HG03565 (cell line): ENCODE results near the gene TPRN.

ENCODE experiments used
- ATAC-seq: cut with Tn5 transposase; IDR thresholded peaks from one replicate; pipeline ENCODE4 v1.9.1; 2021; ENCODE audit warnings: mild to moderate bottlenecking, moderate library complexity; ENCODE audit not compliant: unreplicated experiment

The TPRN gene

DNA sequence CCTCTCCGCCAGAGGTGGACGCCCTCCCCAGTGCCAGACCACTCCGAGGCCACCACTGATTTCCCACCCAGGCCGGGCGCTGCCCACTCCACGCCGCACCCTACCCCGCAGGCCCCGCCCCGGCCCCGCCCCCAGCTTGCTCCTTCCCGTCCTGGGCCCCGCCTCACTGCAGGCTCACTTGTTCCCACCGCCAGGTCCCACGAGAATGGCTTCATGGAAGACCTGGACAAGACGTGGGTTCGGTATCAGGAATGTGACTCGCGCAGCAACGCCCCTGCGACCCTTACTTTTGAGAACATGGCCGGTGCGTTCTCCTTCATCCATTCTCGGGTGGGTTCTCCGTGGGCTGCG, 37.2 kb downstream of the TPRN start:
- ATAC-seq, result no peak

DNA sequence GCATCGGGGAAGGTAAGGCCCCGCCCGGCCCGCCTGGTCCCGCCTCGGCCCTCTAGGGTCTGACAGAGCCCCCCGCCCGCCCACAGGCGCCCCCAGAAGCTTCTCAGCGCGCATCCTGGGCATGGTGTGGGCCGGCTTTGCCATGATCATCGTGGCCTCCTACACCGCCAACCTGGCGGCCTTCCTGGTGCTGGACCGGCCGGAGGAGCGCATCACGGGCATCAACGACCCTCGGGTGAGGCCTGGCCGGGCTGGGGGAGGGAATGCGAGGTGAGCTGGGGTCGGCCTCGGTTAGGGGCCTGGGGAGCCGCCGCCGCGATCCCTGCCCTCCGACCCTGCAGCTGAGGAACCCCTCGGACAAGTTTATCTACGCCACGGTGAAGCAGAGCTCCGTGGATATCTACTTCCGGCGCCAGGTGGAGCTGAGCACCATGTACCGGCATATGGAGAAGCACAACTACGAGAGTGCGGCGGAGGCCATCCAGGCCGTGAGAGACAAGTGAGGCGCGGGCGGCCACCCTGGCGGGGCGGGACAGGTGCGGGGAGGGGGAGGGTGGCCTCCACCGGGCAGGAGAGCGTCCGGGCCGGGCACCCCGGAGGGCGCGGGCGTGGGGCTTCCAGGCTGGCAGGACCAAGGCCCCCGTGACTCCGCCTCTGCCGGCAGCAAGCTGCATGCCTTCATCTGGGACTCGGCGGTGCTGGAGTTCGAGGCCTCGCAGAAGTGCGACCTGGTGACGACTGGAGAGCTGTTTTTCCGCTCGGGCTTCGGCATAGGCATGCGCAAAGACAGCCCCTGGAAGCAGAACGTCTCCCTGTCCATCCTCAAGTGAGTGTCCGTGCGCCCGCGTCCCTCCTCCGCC, 37.8 kb downstream of the TPRN start:
- ATAC-seq, result no peak

GRCh38 chr9:137161558-137162486, 38.7 kb downstream of the TPRN start:
- ATAC-seq, result no peak

GRCh38 chr9:137160716-137161557, 39.6 kb downstream of the TPRN start:
- ATAC-seq, result no peak

GRCh38 chr9:137160054-137160425, 40.5 kb downstream of the TPRN start:
- no peak for ATAC-seq

DNA sequence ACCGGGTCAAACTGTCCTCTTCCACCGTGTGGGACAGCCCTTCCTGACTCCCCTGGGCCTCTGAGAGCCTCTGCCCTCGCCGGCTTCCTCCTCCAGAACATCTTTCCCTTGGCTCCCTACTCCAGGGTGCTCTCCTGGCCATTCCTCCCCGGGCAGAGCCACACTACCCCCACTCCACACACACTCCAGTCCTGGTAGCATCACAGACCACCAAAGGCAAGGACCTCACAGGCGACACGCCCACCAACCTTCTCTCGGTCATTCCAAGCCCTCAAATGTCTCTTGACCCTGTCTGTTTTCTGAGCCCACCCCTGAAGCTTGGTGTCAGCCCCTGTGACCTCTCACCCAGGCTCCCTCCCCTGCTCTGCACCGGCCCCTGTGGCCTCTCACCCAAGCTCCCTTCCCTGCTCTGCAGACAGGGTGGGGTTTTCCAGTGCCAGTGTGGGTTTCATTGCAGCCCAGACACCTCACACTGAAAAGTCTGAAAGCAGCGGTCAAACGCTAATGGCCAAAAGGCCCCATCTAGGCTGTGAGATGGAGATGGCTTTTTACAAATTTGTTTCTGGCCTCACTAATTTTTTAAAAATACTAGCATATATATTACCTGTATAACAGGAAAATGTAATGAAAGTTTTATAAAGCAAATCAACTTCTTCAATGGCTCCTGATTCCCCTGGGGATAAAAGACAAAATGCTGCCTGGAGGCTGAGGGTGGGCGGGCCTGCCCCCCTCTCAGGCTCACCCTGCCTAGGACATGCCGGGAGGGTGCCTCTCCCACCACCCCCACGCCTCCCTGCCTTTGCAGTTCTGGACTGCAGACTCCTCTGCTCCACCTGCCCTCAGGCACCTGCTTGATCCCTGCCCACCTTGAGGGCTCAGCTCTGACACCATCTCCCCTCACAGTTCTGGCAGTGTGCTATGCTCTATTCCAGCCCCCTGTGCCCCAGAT, 41.2 kb downstream of the TPRN start:
- ATAC-seq, result no peak

- ATAC-seq, result no peak
These were observed 41.9 kb downstream of the TPRN start for GRCh38 chr9:137158625-137159024.

DNA sequence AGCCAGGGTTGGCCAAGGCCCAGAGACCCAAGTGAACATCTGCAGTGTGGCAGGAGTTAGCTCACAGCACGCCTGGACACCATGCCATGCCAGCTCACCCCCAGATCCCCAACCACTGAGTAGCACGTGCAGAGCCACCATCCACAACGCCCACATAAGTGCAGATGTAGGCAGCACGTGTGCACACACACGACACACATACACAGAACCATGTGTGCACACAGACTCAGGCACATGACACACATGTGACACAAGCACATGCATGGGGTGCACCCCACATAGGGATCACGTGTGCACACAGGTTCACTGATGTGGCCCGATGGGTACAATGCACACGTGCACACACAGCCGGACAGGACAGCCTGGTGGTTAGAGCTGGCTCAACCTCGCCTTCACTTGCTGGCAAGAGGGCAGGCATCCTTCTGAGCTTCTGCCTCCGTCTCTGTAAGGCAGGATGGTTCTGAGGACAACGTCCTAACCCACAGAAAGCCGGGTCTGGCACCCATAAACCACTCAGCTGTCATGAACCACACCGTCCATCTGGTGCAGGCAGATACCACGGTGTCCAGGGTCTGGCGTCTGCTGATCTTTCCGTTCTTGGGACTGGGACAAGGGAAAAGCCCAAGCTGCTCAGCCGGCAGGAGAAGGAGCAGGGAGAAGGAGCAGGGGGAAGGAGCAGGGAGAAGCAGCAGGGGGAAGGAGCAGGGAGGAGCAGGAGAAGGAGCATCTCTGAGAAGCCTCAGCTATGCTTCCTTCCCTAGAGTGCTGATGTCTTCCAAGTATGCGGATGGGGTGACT, 42.7 kb downstream of the TPRN start:
- no peak for ATAC-seq

- ATAC-seq, result no peak
These were observed 43.8 kb downstream of the TPRN start for GRCh38 chr9:137156567-137157375.

GRCh38 chr9:137152844-137153405, 47.6 kb downstream of the TPRN start:
- ATAC-seq, result no peak

DNA sequence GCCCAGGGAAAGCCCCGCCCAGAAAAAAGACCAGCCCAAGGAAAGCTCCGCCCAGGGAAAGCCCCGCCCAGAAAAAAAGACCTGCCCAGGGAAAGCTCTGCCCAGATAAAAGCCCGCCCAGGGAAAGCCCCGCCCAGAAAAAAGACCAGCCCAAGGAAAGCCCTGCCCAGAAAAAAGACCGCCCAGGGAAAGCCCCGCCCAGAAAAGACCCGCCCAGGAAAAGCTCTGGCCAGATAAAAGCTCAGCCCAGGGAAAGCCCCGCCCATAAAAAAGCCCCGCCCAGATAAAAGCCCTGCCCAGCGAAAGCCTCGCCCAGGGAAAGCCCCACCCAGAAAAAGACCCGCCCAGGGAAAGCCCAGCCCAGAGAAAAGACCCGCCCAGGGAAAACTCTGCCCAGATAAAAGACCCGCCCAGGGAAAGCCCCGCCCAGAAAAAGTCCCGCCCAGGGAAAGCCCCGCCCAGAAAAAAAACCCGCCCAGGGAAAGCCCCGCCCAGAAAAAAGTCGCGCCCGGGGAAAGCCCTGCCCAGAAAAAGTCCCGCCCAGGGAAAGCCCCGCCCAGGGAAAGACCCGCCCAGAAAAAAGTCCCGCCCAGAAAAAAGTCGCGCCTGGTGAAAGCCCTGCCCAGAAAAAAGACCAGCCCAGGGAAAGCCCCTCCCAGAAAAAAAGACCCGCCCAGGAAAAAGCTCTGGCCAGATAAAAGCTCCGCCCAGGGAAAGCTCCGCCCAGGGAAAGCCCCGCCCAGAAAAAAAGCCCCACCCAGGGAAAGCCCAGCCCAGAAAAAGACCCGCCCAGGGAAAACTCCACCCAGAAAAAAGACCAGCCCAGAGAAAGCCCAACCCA, 49.7 kb downstream of the TPRN start:
- ATAC-seq, result peak; percentile 29

DNA sequence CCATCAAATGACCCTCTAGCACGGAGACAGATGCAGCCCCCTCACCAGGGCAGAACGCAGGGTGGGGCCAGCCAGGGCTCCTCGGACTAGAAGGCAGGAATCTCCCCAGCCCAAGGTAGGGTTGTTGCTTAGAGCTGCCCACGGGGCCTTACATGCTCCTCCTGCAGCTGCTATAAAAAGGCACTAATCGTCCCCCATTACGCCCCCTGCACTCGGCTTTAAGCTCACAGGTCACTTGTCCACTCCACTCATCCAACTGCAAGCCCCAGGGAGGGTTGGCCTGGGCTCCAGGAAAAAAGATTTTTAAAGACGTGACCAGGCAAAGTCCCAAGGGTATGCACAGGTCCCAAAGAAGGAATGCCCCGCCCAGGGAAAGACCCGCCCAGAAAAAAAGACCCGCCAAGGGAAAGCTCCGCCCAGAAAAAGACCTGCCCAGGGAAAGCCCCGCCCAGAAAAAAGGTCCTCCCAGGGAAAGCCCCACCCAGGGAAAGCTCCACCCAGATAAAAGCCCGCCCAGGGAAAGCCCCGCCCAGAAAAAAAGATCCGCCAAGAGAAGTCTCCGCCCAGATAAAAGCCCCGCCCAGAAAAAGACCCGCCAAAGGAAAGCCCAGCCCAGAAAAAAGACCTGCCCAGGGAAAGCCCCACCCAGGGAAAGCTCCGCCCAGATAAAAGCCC, 50.5 kb downstream of the TPRN start:
- no peak for ATAC-seq

DNA sequence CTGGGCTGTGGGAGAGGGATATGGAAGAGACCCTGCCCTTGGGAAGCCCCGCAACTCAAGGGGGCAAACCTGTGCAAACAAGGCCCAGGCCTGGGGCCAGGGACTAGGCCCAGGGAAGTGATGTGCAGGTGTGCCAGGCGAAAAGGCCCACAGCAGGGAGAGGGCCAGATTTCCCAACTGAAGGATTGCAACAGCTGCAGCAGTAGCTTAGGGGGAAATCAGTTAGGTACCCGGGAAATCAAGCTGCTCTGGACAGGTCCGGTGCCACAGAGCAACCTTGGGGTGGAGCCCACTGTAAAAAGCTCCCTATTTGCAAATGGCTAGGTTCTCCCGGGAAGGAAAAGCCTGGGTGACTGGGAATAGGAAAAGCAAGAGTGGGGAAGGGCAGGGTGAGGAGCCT, 51.2 kb downstream of the TPRN start:
- ATAC-seq, result no peak

DNA sequence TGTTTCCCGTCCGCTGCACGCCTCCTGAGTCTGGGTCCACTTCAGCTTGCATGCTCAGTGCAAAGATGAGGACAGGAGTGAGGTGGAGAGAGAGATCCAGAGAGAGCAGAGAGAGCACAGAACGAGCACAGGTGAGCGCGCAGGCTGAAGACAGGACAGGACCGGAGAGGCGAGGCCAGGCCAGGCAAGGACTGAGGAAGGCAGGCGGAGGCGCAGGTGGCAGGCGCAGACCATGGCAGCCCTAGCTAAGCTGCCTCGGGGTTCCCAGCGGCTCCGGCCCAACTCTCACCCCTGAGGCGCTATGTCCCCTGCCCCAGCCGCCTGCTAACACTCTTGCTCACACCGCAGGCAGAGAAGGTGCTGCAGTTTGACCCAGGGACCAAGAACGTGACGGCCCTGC, 51.9 kb downstream of the TPRN start:
- no peak for ATAC-seq

GRCh38 chr9:137148242-137148641, 52.3 kb downstream of the TPRN start:
- ATAC-seq, result no peak

- ATAC-seq, result no peak
These were observed 52.8 kb downstream of the TPRN start for GRCh38 chr9:137147793-137148160.
